Breast epithelium (tissue), 3 donors: ENCODE data around the gene DHRS13.
"Not testable (repeated sequence)": the region's sequence is repeated elsewhere in the genome, so short reads cannot be mapped to it uniquely, and the experiment has no call there.

ENCODE experiments used
- POLR2A ChIP-seq: fragments of 450-650 bp; IDR thresholded peaks from one replicate; pipeline ENCODE4 v1.6.1; 2016; ENCODE audit warnings: antibody characterized with exemption, mild to moderate bottlenecking, moderate library complexity
- POLR2AphosphoS5 ChIP-seq, 3 donors: sonication (generic); formaldehyde crosslinking; IDR thresholded peaks; one replicate each; pipeline ENCODE4 v1.6.1; 2017; ENCODE audit warnings: antibody characterized with exemption in 3 of 3
- TF ChIP-seq, protein P1 (sequence below), 3 donors: fragments of 450-650 bp; IDR thresholded peaks; one replicate each; pipeline ENCODE4 v1.5.1; 2016 to 2017; ENCODE audit warnings: antibody characterized with exemption in 3 of 3, mild to moderate bottlenecking in 3 of 3, moderate library complexity in 3 of 3

DNA sequence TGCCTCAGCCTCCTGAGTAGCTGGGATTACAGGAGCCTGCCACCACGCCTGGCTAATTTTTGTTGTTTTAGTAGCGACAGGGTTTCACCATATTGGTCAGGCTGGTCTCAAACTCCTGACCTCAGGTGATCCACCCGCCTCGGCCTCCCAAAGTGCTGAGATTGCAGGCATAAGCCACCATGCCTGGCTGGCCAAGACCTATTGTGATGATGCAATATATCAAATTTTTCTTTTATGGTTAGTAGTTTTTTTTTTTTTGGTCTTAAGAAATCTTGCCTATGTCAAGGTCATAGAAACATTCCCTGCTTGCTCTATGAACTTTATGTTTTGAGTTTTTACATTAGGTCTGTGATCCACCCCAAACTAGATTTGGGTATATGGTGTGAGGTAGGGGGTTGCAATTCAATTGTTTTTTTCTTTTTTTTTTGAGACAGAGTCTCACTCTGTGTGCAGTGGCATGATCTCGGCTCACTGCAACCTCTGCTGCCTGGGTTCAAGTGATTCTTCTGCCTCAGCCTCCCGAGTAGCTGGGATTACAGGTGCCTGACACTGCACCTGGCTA is 25.6 kb downstream of the DHRS13 start:
- TF ChIP-seq, protein P1, sequence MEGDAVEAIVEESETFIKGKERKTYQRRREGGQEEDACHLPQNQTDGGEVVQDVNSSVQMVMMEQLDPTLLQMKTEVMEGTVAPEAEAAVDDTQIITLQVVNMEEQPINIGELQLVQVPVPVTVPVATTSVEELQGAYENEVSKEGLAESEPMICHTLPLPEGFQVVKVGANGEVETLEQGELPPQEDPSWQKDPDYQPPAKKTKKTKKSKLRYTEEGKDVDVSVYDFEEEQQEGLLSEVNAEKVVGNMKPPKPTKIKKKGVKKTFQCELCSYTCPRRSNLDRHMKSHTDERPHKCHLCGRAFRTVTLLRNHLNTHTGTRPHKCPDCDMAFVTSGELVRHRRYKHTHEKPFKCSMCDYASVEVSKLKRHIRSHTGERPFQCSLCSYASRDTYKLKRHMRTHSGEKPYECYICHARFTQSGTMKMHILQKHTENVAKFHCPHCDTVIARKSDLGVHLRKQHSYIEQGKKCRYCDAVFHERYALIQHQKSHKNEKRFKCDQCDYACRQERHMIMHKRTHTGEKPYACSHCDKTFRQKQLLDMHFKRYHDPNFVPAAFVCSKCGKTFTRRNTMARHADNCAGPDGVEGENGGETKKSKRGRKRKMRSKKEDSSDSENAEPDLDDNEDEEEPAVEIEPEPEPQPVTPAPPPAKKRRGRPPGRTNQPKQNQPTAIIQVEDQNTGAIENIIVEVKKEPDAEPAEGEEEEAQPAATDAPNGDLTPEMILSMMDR (IDR thresholded peaks at IDR 0.05), result not testable (repeated sequence)
- not testable (repeated sequence) for TF ChIP-seq POLR2AphosphoS5 (IDR thresholded peaks at IDR 0.05); POLR2A
